BLaER1 treated with 17β-estradiol and CSF1 and Interleukin-3, amounts not matched to agents 10 nM and 100 nM (cell line): Measurements from ENCODE around the gene MLKL.
A peak's percentile ranks its signal among the peaks of the same experiment; 100 is the strongest.

ENCODE experiments used
- H3K27ac ChIP-seq, 11 experiments: shearing (Covaris generic); formaldehyde crosslinking; 2 replicates each; pipeline ENCODE4 v1.8.1; 2022
- H3K27me3 ChIP-seq, 11 experiments: shearing (Covaris generic); formaldehyde crosslinking; 2 replicates each; pipeline ENCODE4 v1.8.1; 2022
- H3K36me3 ChIP-seq, 11 experiments: shearing (Covaris generic); formaldehyde crosslinking; 2 replicates each; pipeline ENCODE4 v1.8.1; 2022
- H3K4me1 ChIP-seq, 10 experiments: shearing (Covaris generic); formaldehyde crosslinking; 2 replicates each; pipeline ENCODE4 v1.8.1; 2022
- H3K4me2 ChIP-seq, 11 experiments: shearing (Covaris generic); formaldehyde crosslinking; 2 replicates each; pipeline ENCODE4 v1.8.1; 2022
- H3K4me3 ChIP-seq, 10 experiments: shearing (Covaris generic); formaldehyde crosslinking; 2 replicates each; pipeline ENCODE4 v1.8.1; 2022
- H3K9ac ChIP-seq, 11 experiments: shearing (Covaris generic); formaldehyde crosslinking; 2 replicates each; pipeline ENCODE4 v1.8.1; 2022
- H3K9me3 ChIP-seq, 11 experiments: shearing (Covaris generic); formaldehyde crosslinking; replicated peaks in 1 of 11; 2 replicates each; pipeline ENCODE4 v1.8.1; 2022
- H4K20me1 ChIP-seq, 11 experiments: shearing (Covaris generic); formaldehyde crosslinking; 2 replicates each; pipeline ENCODE4 v1.8.1; 2022
- Cebpa-rat ChIP-seq, 11 experiments: shearing (Covaris generic); IDR thresholded peaks; 2 replicates each; pipeline ENCODE4 v1.8.1; 2022

The MLKL gene

GRCh38 chr16:74700438-74701225 is at the start of gene MLKL:
Gene MLKL (minus strand): TSS chr16:74700862. CDS start chr16:74695757, 5,105 bp downstream.
- Histone ChIP-seq H3K27ac (peak within 1 kb of the TSS; percentile 72 to 97 (median 89)), H3K36me3 (peaks cover 0 to 20% (median 10%) of the 10 kb centered on the region in 11 experiments; a peak in 15 of 22 replicates), H3K4me3 (peak within 1 kb of the TSS; percentile 71 to 97 (median 80)), H3K9me3 (no peaks in the 10 kb centered on the region), H4K20me1 (peaks cover 0 to 19% (median 9%) of the 10 kb centered on the region in 11 experiments; a peak in 11 of 22 replicates), H3K27me3 (no peaks in the 10 kb centered on the region), H3K4me2 (peak within 1 kb of the TSS; percentile 89 to 99 (median 97)), H3K4me1 (peaks cover 29 to 74% (median 55%) of the 10 kb centered on the region in 10 experiments), H3K9ac (peak within 1 kb of the TSS; percentile 78 to 94 (median 83))
- TF ChIP-seq Cebpa-rat (IDR thresholded peaks at IDR 0.05) = peak in 7 of 11 experiments; percentile 19 to 76 (median 34); a peak in 3 of 22 replicates

DNA sequence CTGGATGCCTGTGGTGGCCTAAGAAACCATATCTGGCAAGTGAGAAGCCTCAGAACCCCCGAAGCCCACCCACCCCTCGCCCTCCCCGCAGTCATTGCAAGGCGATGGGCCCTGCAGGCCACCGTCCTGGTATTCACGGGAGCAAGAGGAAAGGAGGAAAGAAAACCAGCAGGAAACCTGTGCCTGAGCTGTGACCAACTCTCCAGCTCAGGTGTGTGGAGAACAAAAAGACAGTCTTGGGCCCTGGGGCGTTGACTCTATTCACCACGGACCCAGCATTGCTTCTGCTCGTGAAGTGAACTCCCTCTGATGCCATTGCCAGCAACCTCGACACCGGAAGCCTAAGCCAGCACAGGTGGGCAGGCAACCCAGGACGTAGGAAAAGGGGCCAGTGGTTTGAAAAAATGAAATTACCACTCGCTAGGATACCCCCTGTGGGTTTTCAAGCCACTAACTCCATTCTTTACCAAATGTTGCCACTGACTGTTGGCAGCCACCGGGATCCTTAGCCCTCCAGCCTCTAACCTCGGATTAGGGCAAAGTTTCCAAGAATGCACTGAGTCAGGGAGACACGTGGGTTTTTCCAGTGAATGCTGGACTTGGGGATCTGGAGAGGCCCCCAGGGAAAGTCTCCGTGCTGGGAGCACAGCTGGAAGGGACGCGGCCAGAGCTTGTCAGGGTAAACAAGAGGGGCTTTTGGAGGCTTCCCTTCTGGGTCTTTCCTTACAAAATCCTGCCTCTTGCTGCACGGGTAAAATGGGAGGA is 48.8 kb upstream of the MLKL start:
- no peak overlapping the region for H3K9ac ChIP-seq
- no peaks in the 10 kb centered on the region for H3K4me1 ChIP-seq
- no peak for TF ChIP-seq Cebpa-rat (IDR thresholded peaks at IDR 0.05)
- H3K4me3 ChIP-seq = no peak overlapping the region
- H4K20me1 ChIP-seq = no peaks in the 10 kb centered on the region
- no peaks in the 10 kb centered on the region for H3K36me3 ChIP-seq
- H3K4me2 ChIP-seq = no peak overlapping the region
- H3K9me3 ChIP-seq = no peaks in the 10 kb centered on the region
- no peaks in the 10 kb centered on the region for H3K27me3 ChIP-seq
- H3K27ac ChIP-seq = no peak overlapping the region

GRCh38 chr16:74748616-74749026 is 48.0 kb upstream of the MLKL start:
- H3K27me3 ChIP-seq = no peaks in the 10 kb centered on the region
- H3K4me3 ChIP-seq = no peak overlapping the region
- H4K20me1 ChIP-seq = no peaks in the 10 kb centered on the region
- no peak overlapping the region for H3K9ac ChIP-seq
- no peak overlapping the region for H3K4me2 ChIP-seq
- no peak for TF ChIP-seq Cebpa-rat (IDR thresholded peaks at IDR 0.05)
- no peaks in the 10 kb centered on the region for H3K9me3 ChIP-seq
- no peaks in the 10 kb centered on the region for H3K4me1 ChIP-seq
- no peaks in the 10 kb centered on the region for H3K36me3 ChIP-seq
- H3K27ac ChIP-seq = no peak overlapping the region

DNA sequence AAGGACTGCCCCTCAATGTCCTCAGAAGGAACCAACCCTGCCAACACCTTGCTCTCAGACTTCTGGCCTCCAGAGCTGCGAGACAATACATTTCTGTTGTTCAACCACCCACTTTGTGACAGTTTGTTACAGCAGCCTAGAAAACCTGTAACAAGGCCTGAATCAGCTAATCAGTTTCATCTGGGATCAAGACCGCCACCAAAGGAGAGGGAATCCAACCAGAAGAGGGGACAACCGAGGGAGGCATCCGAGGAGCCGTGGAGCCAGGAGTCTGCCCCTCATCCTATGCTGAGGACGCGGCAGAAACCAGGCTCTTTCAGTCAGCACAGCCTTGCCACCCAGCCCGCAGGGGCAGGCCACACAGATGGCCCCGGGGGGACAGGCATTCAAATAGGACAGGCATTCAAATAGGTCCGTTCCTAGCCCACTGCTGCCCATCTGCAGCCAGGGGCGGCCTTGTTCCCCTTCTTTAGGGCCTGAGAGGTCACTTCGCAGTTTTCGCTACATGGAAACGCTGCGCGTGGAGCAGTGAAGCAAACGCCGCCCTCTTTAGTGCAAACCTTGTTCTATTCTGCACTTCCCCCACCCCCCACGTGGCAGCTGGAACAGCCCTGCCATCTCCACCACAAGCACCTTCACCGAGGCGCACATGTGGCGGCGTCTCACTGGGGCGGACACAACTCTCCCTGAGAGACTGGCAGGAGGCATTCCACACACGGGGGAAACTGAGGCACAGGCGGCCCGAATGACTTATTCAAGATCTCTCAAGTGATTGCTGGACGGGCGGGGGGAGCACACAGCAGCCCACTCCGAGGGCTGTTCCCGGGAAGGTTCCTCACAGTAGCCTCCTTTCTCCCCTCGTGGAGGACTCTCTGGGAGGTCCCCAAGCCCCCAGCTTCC is 47.3 kb upstream of the MLKL start:
- Histone ChIP-seq H3K36me3 (no peaks in the 10 kb centered on the region), H3K27me3 (no peaks in the 10 kb centered on the region), H4K20me1 (no peaks in the 10 kb centered on the region), H3K9ac (no peak overlapping the region), H3K4me1 (no peaks in the 10 kb centered on the region), H3K9me3 (no peaks in the 10 kb centered on the region), H3K4me3 (no peak overlapping the region), H3K27ac (no peak overlapping the region), H3K4me2 (no peak overlapping the region)
- TF ChIP-seq Cebpa-rat (IDR thresholded peaks at IDR 0.05) = no peak

DNA sequence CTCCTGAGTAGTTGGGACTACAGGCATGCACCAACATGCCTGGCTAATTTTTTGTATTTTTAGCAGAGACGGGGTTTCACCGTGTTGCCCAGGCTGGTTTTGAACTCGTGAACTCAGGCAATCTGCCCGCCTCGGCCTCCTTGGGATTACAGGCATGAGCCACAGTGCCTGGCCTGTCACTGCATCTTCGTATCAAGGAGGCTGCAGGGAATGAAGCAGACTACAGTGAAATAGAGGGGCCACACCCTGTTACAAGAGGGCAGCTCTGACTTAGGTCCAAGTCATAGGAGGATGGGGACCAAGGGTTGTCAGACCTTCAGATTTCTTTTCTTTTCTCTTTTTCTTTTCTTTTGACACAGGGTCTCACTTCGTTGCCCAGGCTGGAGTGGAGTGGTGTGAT is 45.3 kb upstream of the MLKL start:
- Histone ChIP-seq H3K36me3 (no peaks in the 10 kb centered on the region), H3K4me3 (no peak overlapping the region), H4K20me1 (no peaks in the 10 kb centered on the region), H3K27me3 (no peaks in the 10 kb centered on the region), H3K27ac (no peak overlapping the region), H3K4me2 (no peak overlapping the region), H3K4me1 (peaks cover 6 to 13% (median 9%) of the 10 kb centered on the region in 10 experiments; a peak in 19 of 20 replicates), H3K9ac (no peak overlapping the region), H3K9me3 (no peaks in the 10 kb centered on the region)
- TF ChIP-seq Cebpa-rat (IDR thresholded peaks at IDR 0.05) = no peak

- Histone ChIP-seq H3K27ac (no peak overlapping the region), H3K4me2 (no peak overlapping the region)
- no peak for TF ChIP-seq Cebpa-rat (IDR thresholded peaks at IDR 0.05)
Measured at GRCh38 chr16:74745109-74745615, 44.5 kb upstream of the MLKL start.

DNA sequence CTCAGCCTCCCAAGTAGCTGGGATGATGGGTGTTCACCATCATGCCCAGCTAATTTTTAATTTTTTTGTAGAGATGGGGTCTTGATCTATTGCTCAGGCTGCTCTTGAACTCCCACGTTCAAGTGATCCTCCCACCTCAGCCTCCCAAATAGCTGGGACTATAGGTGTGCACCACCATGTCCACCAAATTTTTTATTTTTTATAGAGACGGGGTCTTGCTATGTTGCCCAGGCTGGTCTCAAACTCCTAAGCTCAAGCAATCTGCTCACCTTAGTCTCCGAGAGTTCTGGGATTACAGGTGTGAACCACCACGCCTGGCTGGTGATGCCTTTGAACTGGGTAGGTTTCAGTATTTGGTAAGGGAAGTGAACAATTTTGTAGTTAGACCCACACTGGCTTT is 43.9 kb upstream of the MLKL start:
- Histone ChIP-seq H3K9me3 (no peaks in the 10 kb centered on the region), H3K4me3 (no peak overlapping the region), H3K36me3 (no peaks in the 10 kb centered on the region), H3K27me3 (no peaks in the 10 kb centered on the region), H4K20me1 (no peaks in the 10 kb centered on the region), H3K4me1 (peaks cover 6 to 16% (median 12%) of the 10 kb centered on the region in 10 experiments; a peak in 19 of 20 replicates), H3K4me2 (no peak overlapping the region), H3K27ac (no peak overlapping the region), H3K9ac (no peak overlapping the region)
- no peak for TF ChIP-seq Cebpa-rat (IDR thresholded peaks at IDR 0.05)

More at GRCh38 chr16:74745109-74745615, 44.5 kb upstream of the MLKL start:
- H3K4me3 ChIP-seq = no peak overlapping the region
- no peaks in the 10 kb centered on the region for H4K20me1 ChIP-seq
- H3K9me3 ChIP-seq = no peaks in the 10 kb centered on the region
- H3K9ac ChIP-seq = no peak overlapping the region
- H3K4me1 ChIP-seq = peaks cover 6 to 16% (median 12%) of the 10 kb centered on the region in 10 experiments; a peak in 19 of 20 replicates
- no peaks in the 10 kb centered on the region for H3K27me3 ChIP-seq
- H3K36me3 ChIP-seq = no peaks in the 10 kb centered on the region

- Histone ChIP-seq H3K27me3 (no peaks in the 10 kb centered on the region), H3K36me3 (no peaks in the 10 kb centered on the region), H4K20me1 (no peaks in the 10 kb centered on the region), H3K9ac (no peak overlapping the region), H3K4me1 (peaks cover 6 to 16% (median 12%) of the 10 kb centered on the region in 10 experiments; a peak in 19 of 20 replicates), H3K4me3 (no peak overlapping the region), H3K9me3 (no peaks in the 10 kb centered on the region), H3K27ac (no peak overlapping the region), H3K4me2 (no peak overlapping the region)
- no peak for TF ChIP-seq Cebpa-rat (IDR thresholded peaks at IDR 0.05)
Measured at GRCh38 chr16:74743668-74744299, 43.1 kb upstream of the MLKL start.
